Astrocyte of the cerebellum (primary cell): ENCODE measurements around the gene PEX7.
"Not testable (repeated sequence)": the region's sequence is repeated elsewhere in the genome, so short reads cannot be mapped to it uniquely, and the experiment has no call there.

Experiments
- DNase-seq: peaks from one replicate; pipeline ENCODE4 v3.0.0-alpha.2; 2011; ENCODE audit warnings: low read depth
- H3K4me3 ChIP-seq: 2 replicates; pipeline ENCODE4 v1.5.1; 2011; ENCODE audit warnings: mild to moderate bottlenecking, low read depth, low read length, moderate library complexity
- CTCF ChIP-seq: IDR thresholded peaks from 2 replicates; pipeline ENCODE4 v1.5.1; 2012; ENCODE audit warnings: low read length, low read depth, moderate library complexity, mild to moderate bottlenecking; ENCODE audit errors: missing control alignments
- in situ Hi-C: cut with HindIII; loops from 2 replicates; pipeline ENCODE4 v1.10.0; 2017; ENCODE audit warnings: low sequenced_read_pairs

Gene PEX7

GRCh38 chr6:136873748-136874147, 51.4 kb downstream of the PEX7 start:
- no peak for DNase-seq
- in situ Hi-C loops = no loop called here

GRCh38 chr6:136876469-136876868, 54.1 kb downstream of the PEX7 start:
- in situ Hi-C loops = not testable (repeated sequence)

More at GRCh38 chr6:136873748-136874147, 51.4 kb downstream of the PEX7 start:
- no peak for TF ChIP-seq CTCF
- H3K4me3 ChIP-seq = no peak overlapping the region

GRCh38 chr6:136880748-136881460, 58.5 kb downstream of the PEX7 start:
- TF ChIP-seq CTCF = no peak
- no peak for DNase-seq
- no peak overlapping the region for H3K4me3 ChIP-seq
- in situ Hi-C loops = no loop called here

More at GRCh38 chr6:136876469-136876868, 54.1 kb downstream of the PEX7 start:
- H3K4me3 ChIP-seq, DNase-seq: not testable (repeated sequence)

- in situ Hi-C loops = no loop called here
- no peak for DNase-seq
- H3K4me3 ChIP-seq = no peak overlapping the region
- TF ChIP-seq CTCF = no peak
Observed at GRCh38 chr6:136886091-136886490, 63.7 kb downstream of the PEX7 start.

- in situ Hi-C loops = no loop called here
- no peak for DNase-seq
Observed at GRCh38 chr6:136887953-136888352, 65.6 kb downstream of the PEX7 start.

GRCh38 chr6:136889271-136890193, 67.1 kb downstream of the PEX7 start:
- H3K4me3 ChIP-seq = no peak overlapping the region
- no peak for TF ChIP-seq CTCF

More at GRCh38 chr6:136887953-136888352, 65.6 kb downstream of the PEX7 start:
- no peak overlapping the region for H3K4me3 ChIP-seq
- TF ChIP-seq CTCF = no peak

GRCh38 chr6:136890194-136890839, 67.9 kb downstream of the PEX7 start:
- TF ChIP-seq CTCF = no peak
- DNase-seq = no peak
- in situ Hi-C loops = no loop called here

More at GRCh38 chr6:136889271-136890193, 67.1 kb downstream of the PEX7 start:
- in situ Hi-C loops = no loop called here
- no peak for DNase-seq

More at GRCh38 chr6:136890194-136890839, 67.9 kb downstream of the PEX7 start:
- H3K4me3 ChIP-seq = no peak overlapping the region
